GM18502 (cell line): ENCODE measurements around the gene SRGAP3.
A peak's percentile ranks its signal among the peaks of the same experiment; 100 is the strongest.

Experiments
- ATAC-seq: cut with Tn5 transposase; IDR thresholded peaks from one replicate; pipeline ENCODE4 v1.9.1; 2021; ENCODE audit warnings: mild to moderate bottlenecking; ENCODE audit not compliant: unreplicated experiment, poor library complexity

Gene SRGAP3

GRCh38 chr3:9183011-9183410 is 66.4 kb downstream of the SRGAP3 start:
- ATAC-seq: no peak

- ATAC-seq: peak; percentile 53
Measured at GRCh38 chr3:9180764-9181117, 68.7 kb downstream of the SRGAP3 start.

GRCh38 chr3:9179826-9180763 is 69.4 kb downstream of the SRGAP3 start:
- ATAC-seq: peak; percentile 74

GRCh38 chr3:9178697-9179096 is 70.7 kb downstream of the SRGAP3 start:
- no peak for ATAC-seq

DNA sequence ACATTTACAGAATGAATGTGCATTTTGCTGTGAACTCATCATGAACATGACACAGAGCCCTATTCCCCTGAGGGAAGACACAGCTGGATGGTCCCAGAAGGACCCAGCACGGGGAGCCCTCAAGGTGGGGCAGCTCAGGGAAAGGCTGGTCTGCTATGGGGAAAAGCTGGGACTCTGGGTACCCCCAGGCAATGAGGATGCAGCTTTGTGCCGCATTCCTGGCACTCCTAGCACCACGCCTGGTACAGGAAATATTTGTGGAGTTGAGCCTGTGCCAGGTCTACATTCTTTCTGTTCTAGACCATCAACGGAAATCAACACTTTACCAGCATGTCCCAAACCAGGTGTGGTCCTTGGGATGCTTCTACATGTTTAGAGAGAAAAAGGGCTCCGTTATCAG is 74.0 kb downstream of the SRGAP3 start:
- ATAC-seq: no peak

DNA sequence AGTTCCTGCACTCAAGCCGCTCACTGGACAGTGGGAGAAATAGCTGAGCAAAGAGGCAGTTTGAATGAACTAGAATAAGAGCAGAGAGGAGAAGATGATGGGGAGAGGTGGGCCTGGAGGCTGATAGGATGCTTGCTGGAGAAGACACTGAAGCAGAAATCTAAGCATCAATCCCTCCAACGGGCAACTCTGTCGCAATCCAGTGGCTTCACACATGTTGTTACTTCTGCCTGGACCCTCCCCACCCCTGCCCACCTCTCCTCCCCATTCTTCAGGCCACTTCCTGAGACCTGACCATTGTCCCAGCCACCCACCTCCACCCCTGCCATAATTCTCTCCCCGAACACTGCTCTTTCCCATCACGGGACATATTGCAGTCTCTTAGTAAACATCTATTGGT is 76.0 kb downstream of the SRGAP3 start:
- no peak for ATAC-seq

GRCh38 chr3:9172851-9173321 is 76.6 kb downstream of the SRGAP3 start:
- ATAC-seq: no peak

DNA sequence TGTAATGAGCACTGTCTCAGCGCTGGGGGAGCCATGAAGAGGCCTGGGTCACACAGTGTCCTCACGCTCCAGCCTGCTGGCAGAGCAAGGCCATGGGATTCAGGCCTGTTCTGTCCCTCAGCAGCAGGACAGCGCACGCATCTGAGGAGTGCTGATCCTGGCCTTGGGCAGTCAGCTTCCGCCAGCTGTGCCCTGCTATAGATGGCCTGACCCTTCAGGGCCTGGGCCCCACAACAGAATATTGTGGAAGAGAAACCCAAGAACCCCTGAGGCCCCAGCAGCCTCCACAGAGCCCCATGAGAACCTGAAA is 78.6 kb downstream of the SRGAP3 start:
- ATAC-seq: no peak

DNA sequence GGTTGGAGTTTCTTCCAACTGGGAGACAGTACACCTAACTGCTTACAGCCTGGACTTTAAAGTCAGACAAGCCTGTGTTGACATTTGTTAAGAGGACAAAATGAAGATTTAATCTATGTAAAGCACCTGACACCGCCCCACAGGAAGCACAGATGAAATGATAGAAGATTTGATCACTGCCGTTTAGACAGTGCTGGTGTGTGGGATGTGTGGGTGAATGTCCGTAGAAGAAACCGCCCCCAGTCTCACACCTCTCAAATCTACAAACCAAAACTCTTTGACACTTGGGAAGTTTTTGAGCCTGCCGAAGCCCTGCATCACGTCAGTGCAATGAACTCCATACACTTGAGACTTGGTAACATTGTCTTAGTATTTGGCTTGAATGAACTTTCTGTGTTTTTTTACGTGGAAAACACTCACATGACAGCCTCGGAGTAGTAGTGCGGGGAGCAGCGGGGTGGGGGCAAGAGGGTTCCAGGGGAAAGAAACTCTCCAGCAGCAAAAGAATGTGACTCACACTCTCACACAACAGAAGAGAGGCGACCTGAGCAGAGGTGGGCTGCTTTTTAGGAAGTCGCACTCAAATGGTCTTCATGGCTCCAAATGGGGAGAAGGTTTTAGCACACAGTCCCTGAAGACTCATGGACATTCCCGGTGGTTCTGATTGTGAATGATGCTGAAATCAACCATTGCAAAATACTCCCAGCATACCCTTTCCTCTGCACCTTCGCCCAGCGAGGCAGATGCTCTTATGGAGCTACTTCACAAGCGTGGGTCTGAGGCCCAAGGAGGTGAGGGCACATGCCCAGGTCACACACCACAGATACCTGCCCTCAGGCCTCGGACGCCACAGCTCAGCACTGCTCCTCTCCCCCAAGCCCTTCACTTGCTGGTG is 79.2 kb downstream of the SRGAP3 start:
- ATAC-seq: no peak

DNA sequence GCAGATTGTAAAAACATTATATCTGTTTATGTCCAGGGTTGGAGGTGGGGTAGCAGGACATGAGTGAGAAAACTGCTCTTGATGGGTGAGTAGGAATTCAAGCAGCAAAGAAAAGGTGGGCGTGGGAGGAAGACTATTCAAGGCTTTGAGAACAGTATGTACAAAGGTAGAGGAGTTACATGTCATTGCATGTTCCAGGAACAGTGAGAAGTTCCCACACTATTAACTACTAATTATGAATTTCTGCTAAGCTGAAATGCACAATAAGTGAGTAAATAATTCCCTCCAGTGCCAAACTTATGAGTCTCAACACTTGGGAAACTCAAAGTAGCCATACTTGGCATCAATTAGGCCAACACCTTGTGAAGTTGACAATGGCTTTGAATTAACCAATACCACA is 80.1 kb downstream of the SRGAP3 start:
- no peak for ATAC-seq

GRCh38 chr3:9168241-9168741 is 81.2 kb downstream of the SRGAP3 start:
- ATAC-seq: peak; percentile 99

GRCh38 chr3:9167222-9167621 is 82.2 kb downstream of the SRGAP3 start:
- ATAC-seq: no peak

GRCh38 chr3:9165421-9165820 is 84.0 kb downstream of the SRGAP3 start:
- no peak for ATAC-seq

- ATAC-seq: no peak
Measured at GRCh38 chr3:9163289-9163688, 86.2 kb downstream of the SRGAP3 start.

DNA sequence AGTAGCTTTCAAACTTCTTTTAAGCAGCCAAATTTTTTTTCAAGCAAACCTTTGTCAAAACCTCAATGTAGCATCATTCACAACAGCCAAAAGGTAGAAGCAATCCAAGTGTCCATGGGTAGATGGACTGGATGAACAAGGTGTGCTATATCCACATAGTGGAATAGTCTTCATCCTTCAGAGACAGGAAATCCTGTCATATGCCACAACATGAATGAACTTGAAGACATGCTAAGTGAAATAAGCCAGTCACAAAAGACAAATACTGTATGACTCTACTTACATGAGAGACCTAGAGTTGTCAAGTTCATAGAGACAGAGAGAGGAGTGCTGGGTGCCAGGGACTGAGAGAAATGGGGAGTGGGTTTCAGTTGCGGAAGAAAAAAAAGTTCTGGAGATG is 87.6 kb downstream of the SRGAP3 start:
- no peak for ATAC-seq

DNA sequence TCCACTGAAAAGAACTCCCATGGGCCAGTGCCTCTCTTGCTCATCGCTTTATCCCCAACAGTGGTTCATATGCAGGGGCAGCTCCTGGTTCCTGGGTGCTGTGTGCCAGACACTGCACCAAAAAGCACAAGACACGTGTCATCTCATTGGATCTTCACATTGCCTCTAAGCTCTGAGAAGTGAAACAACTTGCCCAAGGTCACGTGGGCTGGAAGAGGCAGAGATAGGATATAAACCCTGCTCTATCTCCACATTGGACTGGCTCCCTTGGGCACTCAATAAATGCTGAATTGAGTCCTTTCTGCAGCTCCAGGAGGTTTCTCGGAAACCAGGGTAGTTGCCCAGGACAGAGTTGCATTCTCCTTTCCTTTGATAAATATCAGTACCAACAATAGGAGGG is 88.1 kb downstream of the SRGAP3 start:
- no peak for ATAC-seq

DNA sequence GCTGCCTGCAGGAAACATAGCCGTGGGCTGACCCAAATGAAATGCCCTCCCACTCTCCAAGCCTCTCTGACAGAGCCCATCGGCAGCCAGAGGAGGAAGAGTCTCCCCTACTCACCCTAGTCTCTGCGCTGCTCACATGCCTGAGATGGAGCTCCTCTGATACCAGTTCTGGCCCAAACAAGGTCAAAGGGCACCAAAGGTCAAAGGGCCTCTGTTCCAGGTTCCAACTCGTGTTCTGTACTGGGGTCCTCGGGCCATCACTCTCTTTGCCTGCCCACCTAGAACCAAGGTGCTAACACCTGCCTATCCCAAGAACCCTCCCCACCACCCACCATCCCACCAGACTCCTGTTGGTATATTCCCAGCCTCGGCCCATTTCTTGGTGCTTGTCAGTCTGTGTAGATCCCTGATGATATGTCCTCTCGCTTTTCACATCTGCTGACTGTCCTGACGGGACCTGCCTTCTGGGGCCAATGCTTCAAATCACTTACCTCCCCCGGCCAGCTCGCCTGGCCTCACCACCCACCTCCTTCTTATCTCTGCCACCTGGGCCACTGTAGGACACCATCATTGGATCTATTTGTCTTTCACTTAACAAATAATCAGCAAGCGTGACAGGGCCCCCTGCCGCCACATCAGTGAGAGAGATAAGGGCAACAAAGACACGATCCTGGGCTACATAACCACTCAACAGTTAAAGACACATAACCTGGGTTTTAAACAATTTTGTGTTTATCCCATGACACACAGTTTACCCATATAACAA is 90.4 kb downstream of the SRGAP3 start:
- no peak for ATAC-seq

DNA sequence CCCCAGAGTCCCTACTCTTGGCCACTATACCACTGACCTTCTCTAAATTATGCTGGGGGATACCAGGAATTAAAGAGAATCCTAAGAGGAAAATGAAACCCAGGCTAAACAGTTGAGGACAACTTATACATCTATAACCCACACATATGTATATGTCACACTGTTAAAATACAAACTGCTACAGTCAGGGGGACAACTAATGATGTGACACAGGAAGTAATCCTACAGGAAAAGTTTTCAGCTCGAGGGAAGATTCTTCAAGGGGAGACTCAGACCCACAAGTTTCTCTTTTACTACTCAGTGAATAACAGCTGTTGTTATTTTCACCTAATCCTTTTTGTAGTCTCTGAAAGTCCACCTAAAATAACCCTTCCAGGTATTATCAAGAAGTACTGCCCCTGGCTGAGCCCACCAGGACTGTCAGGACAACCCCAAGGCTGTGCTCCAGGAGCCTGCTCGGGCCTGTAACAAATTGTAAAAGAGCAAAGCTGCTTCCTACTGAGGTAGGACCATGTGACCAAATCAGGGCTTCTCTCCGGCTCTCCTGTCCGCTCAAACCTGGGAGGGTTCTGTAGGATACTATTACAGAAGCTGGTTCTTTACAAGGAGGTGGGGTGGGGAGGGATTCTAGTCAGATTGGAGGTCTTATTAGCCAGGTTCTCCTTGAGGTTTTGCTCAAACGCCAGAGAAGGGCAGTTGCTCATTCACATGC is 91.6 kb downstream of the SRGAP3 start:
- ATAC-seq: no peak

- no peak for ATAC-seq
Measured at GRCh38 chr3:9156604-9157003, 92.8 kb downstream of the SRGAP3 start.

DNA sequence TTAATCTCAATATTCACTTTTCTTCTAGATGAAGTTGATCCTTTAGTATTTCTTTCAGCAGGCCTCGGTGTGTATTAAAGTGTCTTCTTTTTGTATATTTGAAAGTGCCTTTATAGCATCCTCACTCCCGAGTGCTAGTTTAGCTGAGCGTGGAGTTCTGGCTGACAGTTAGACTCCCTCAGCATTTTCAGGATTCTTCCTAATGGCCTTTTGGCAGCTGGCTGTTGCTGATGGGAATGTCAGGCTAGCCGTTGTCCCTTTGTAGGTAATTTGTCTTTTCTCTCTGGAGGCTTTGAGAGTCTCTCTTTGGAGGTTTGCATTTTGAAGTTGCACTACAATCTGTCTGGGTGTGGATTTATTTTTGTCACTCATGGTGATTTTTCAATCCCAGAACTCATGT is 94.4 kb downstream of the SRGAP3 start:
- no peak for ATAC-seq
